ENCODE data around the gene ELOVL1.
"Not testable (repeated sequence)": the region's sequence is repeated elsewhere in the genome, so short reads cannot be mapped to it uniquely, and the experiment has no call there.

The ELOVL1 gene

GRCh38 chr1:43367904-43368645 lies at the start of gene ELOVL1:
ELOVL1 (minus strand) TSS chr1:43368011; CDS start chr1:43365609, 2,402 bp downstream.
- Mint-ChIP-seq H3K4me3 (peak within 1 kb of the TSS; percentile 86), H3K27me3 (ENCODE audit: low read depth, poor library complexity) (peaks cover 8% of the 10 kb centered on the region), H3K27ac (peak within 1 kb of the TSS; percentile 93), H3K9me3 (no peaks in the 10 kb centered on the region), H3K4me1 (peaks cover 38% of the 10 kb centered on the region), H3K36me3 (ENCODE audit: low read depth) (peaks cover 22% of the 10 kb centered on the region)
- DNase-seq: peak; percentile 95
- TF ChIP-seq CTCF (IDR thresholded peaks at IDR 0.05): no peak

DNA sequence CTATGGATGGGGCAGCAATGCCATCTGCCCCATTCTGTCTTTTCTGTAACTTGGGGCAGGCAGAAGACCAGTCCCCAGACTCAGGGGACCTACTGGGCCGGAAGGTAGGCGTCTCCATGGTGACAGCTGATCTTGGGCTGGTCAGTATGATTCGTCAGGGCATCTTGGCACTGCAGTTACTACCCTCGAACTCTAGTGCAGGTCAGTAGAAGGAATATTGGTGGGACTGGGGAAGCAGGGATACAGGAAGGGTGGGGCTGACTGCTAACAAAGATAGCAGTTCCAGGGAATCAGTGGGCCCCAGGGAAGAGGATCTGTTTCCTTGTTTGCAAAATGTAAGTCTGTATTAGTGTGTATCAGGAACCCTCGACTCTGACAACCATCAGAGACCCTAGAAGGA lies 48.1 kb upstream of the ELOVL1 start:
- Mint-ChIP-seq H3K9me3 (no peaks in the 10 kb centered on the region), H3K27ac (no peak overlapping the region), H3K27me3 (ENCODE audit: low read depth, poor library complexity) (no peaks in the 10 kb centered on the region), H3K36me3 (ENCODE audit: low read depth) (peaks cover 22% of the 10 kb centered on the region), H3K4me1 (no peaks in the 10 kb centered on the region), H3K4me3 (no peak overlapping the region)
- DNase-seq: no peak
- TF ChIP-seq CTCF (IDR thresholded peaks at IDR 0.05): no peak

DNA sequence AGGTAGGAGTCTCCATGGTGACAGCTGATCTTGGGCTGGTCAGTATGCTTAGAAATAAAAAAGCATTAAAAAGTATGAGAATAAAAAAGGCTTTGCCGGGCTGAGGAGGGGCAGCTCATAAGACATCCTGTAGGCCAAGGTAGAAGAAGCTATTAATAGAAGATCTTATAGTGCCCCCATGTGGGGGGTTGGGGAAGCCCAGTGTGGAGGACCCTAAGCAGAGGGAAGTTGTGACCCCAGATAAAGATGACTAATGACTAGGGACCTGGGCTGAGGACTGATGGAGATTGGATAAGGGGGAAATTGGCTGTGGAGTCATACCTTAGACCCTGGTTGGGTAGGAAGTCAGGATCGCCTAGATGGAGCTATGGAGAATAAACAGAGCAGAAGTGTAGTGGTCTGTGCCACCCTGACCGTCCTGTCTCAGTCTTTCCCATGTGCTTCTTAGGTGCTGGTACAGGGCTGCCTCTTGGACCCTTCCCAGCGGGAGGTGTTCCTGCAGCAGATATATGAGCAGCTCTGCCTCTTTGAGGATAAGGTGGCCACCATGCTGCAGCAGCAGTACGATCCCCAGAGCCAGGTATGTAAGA lies 46.9 kb upstream of the ELOVL1 start:
- DNase-seq: peak; percentile 69
- Mint-ChIP-seq H3K36me3 (ENCODE audit: low read depth) (peaks cover 31% of the 10 kb centered on the region), H3K4me1 (no peaks in the 10 kb centered on the region), H3K9me3 (no peaks in the 10 kb centered on the region), H3K27me3 (ENCODE audit: low read depth, poor library complexity) (no peaks in the 10 kb centered on the region), H3K27ac (no peak overlapping the region), H3K4me3 (no peak overlapping the region)
- peak; percentile 64 for TF ChIP-seq CTCF (IDR thresholded peaks at IDR 0.05)

DNA sequence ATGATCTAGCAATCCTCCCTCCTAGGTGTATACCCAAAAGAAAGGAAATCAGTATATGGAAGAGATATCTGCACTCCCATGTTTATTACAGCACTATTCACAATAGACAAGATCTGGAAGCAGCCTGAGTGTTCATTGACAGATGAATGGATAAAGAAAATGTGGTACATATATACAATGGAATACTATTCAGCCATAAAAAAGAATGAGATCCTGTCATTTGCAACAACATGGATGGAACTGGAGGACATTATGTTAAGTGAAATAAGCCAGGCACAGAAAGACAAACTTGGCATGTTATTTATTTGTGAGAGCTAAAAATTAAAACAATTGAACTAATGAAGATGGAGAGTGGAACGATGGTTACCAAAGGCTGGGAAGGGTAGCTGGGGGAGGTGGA lies 45.6 kb upstream of the ELOVL1 start:
- H3K36me3 Mint-ChIP-seq (ENCODE audit: low read depth): peaks cover 43% of the 10 kb centered on the region
- not testable (repeated sequence) for H3K27ac Mint-ChIP-seq; H3K27me3 Mint-ChIP-seq (ENCODE audit: low read depth, poor library complexity); H3K4me3 Mint-ChIP-seq; H3K4me1 Mint-ChIP-seq; H3K9me3 Mint-ChIP-seq; DNase-seq

DNA sequence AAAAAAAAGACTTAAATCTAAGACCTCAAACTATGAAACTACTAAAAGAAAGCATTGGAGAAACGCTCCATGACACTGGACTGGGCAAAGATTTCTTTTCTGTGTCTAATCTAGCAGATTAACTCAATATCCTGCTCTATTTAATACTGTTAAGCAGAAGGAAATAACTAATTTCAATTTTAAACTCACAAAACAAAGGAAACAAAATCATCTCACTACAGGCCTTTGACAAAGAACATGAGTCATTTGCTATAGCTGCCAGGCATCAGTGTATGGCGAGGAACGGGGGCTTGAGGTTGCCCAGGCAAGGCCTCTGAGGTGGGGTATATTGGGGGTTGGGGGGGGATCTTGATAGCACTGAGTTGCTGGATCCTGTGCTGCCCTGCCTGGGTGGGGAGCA lies 42.8 kb upstream of the ELOVL1 start:
- Mint-ChIP-seq H3K36me3 (ENCODE audit: low read depth) (peaks cover 54% of the 10 kb centered on the region), H3K27ac (no peak overlapping the region), H3K9me3 (no peaks in the 10 kb centered on the region), H3K4me3 (no peak overlapping the region), H3K27me3 (ENCODE audit: low read depth, poor library complexity) (no peaks in the 10 kb centered on the region), H3K4me1 (no peaks in the 10 kb centered on the region)
- no peak for TF ChIP-seq CTCF (IDR thresholded peaks at IDR 0.05)
- no peak for DNase-seq

DNA sequence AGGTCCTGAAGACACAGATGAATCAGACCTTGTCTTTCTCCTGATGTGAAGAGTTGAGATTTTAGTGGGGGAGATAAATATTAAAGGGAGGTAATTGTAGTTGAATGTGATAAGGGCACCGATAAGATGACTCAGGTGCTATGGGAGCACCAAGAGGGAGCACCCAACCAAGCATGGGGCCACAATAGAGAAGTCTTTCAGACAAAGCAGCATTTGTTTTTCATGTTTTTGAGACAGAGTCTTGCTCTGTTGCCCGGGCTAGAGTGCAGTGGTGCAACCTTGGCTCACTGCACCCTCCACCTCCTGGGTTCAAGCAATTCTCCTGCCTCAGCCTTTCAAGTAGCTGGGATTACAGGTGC lies 38.0 kb upstream of the ELOVL1 start:
- Mint-ChIP-seq H3K4me1 (peaks cover 11% of the 10 kb centered on the region), H3K9me3 (no peaks in the 10 kb centered on the region), H3K27me3 (ENCODE audit: low read depth, poor library complexity) (no peaks in the 10 kb centered on the region), H3K36me3 (ENCODE audit: low read depth) (peaks cover 51% of the 10 kb centered on the region), H3K27ac (no peak overlapping the region), H3K4me3 (no peak overlapping the region)
- DNase-seq: no peak
- TF ChIP-seq CTCF (IDR thresholded peaks at IDR 0.05): no peak

Measured in nephron progenitor cell (in vitro differentiated cells).